Sigmoid colon (tissue), 7 donors: Measurements from ENCODE around the gene EIF4E2. TPM values are rescaled to one million over a fixed set of nuclear protein-coding genes. Genes with fewer than 3 reads are reported as not detected.

Source experiments
- DNase-seq: peaks from one replicate; pipeline ENCODE4 v3.0.0-alpha.2; 2019
- H3K27ac ChIP-seq, 4 donors: fragments of 200-600 bp; sonication (generic); one replicate each; pipeline ENCODE4 v1.5.1; 2016 to 2019; ENCODE audit warnings: mild to moderate bottlenecking in 1 of 4
- H3K27me3 ChIP-seq, 3 donors: fragments of 200-600 bp; sonication (generic); one replicate each; pipeline ENCODE4 v1.5.1; 2019; ENCODE audit warnings: mild to moderate bottlenecking in 1 of 3
- H3K36me3 ChIP-seq, 4 donors: fragments of 200-600 bp; sonication (generic); one replicate each; pipeline ENCODE4 v1.5.1; 2016 to 2019
- H3K4me1 ChIP-seq, 4 donors: fragments of 200-600 bp; sonication (generic); one replicate each; pipeline ENCODE4 v1.5.1; 2017 to 2019
- H3K4me3 ChIP-seq, 4 donors: fragments of 200-600 bp; sonication (generic); one replicate each; pipeline ENCODE4 v1.5.1; 2017 to 2019; ENCODE audit warnings: mild to moderate bottlenecking in 2 of 4, moderate library complexity in 1 of 4
- H3K9me3 ChIP-seq, 4 donors: fragments of 200-600 bp in 3 of 4; sonication (generic) in 3 of 4; one replicate each; pipeline versions ENCODE4 v1.5.1 to v1.6.1; 2013 to 2019
- CTCF ChIP-seq, 4 experiments: fragments of 450-650 bp in 3 of 4; fragments of 200-600 bp in 1 of 4; IDR thresholded peaks; one replicate each; pipeline ENCODE4 v1.5.1; 2016 to 2019; ENCODE audit warnings: antibody characterized with exemption in 4 of 4, mild to moderate bottlenecking in 3 of 4, moderate library complexity in 2 of 4
- EP300 ChIP-seq, 4 donors: sonication (generic); formaldehyde crosslinking; IDR thresholded peaks; one replicate each; pipeline ENCODE4 v1.6.1; 2017; ENCODE audit warnings: antibody characterized with exemption in 4 of 4
- POLR2A ChIP-seq, 2 donors: fragments of 450-650 bp; IDR thresholded peaks; one replicate each; pipeline ENCODE4 v1.6.1; 2016; ENCODE audit warnings: antibody characterized with exemption in 2 of 2, mild to moderate bottlenecking in 2 of 2, moderate library complexity in 2 of 2
- POLR2AphosphoS5 ChIP-seq, 4 donors: sonication (generic); formaldehyde crosslinking; IDR thresholded peaks; one replicate each; pipeline ENCODE4 v1.6.1; 2017; ENCODE audit warnings: antibody characterized with exemption in 4 of 4
- WGBS, 2 donors: extraction: QIAGEN DNeasy Blood & Tissue Kit; methylation state at CpG; one replicate each; pipeline ENCODE4 v1.1.7; 2013; 5-methylcytosine and 5-hydroxymethylcytosine counted together
- intact Hi-C: fragments of 100-400 bp; cut with DNase I; formaldehyde crosslinking; loops from one replicate; pipeline ENCODE4 v1.15.1; 2023
- polyA plus RNA-seq, 3 donors: library from polyadenylated mRNA; stranded (reverse); fragments of 200-250 nt; gene quantifications; one replicate each; pipeline ENCODE4 v1.2.3, GENCODE V29; 2013
- total RNA-seq, 4 donors: library from RNA; depleted of rRNA; stranded (reverse); fragments of >200 nt; gene quantifications; one replicate each; pipeline ENCODE4 v1.1.0, GENCODE V29; 2016
- donor health status: healthy with polysubstance abuse.
- donor health status: Bipolar disorder and iron deficiency.
- donor health status: healthy.

The EIF4E2 gene
- total and polyA plus RNA-seq, 7 donors, result 42.5 to 131 (median 55.1) TPM

DNA sequence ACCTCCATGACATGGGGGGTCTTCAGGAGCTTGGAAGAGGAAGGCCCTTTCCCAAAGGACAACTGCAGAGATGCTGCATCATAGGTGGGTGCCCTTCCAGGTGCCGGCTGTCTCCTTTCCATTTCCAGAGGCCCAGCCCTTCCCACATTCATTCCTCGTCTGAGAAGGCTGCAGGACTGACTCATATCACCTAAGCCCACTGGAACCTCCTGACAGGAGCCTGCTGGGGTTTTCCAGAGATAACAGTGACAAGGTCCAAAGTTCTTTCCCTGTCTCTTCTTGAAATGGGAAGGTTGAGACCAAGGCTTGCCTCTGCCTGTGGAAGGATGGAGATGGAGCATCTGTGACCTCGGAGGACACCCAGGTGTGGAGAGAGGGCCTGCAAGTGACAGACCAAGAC is 33.9 kb upstream of the EIF4E2 start:
- no peak for DNase-seq
- no peak for TF ChIP-seq CTCF (IDR thresholded peaks at IDR 0.05)
- TF ChIP-seq POLR2A (IDR thresholded peaks at IDR 0.05), result no peak
- no peak for TF ChIP-seq POLR2AphosphoS5 (IDR thresholded peaks at IDR 0.05)
- no peak for TF ChIP-seq EP300 (IDR thresholded peaks at IDR 0.05)
- intact Hi-C loops, result no loop called here
- H3K4me3 ChIP-seq, result no peak overlapping the region
- no peaks in the 10 kb centered on the region for H3K36me3 ChIP-seq
- WGBS, 2 donors, result 48 to 82% methylated on average over 3 of the region's 3 CpGs
- H3K9me3 ChIP-seq, result no peaks in the 10 kb centered on the region
- peaks cover 0 to 36% (median 10%) of the 10 kb centered on the region in 3 donors for H3K27me3 ChIP-seq
- peaks cover 0 to under 1% (median 0%) of the 10 kb centered on the region in 4 donors for H3K4me1 ChIP-seq
- no peak overlapping the region for H3K27ac ChIP-seq

- H3K27ac ChIP-seq, result no peak overlapping the region
- WGBS, 2 donors, result 78 to 81% methylated on average over 6 of the region's 6 CpGs
- H3K4me1 ChIP-seq, result peaks cover 0 to 19% (median 17%) of the 10 kb centered on the region in 4 donors
- intact Hi-C loops, result no loop called here
- H3K36me3 ChIP-seq, result no peaks in the 10 kb centered on the region
- H3K27me3 ChIP-seq, result peaks cover 23 to 45% (median 33%) of the 10 kb centered on the region in 3 donors
- TF ChIP-seq CTCF (IDR thresholded peaks at IDR 0.05) (no peak), POLR2AphosphoS5 (IDR thresholded peaks at IDR 0.05) (no peak), EP300 (IDR thresholded peaks at IDR 0.05) (no peak)
- no peak for DNase-seq
- no peaks in the 10 kb centered on the region for H3K9me3 ChIP-seq
- H3K4me3 ChIP-seq, result no peak overlapping the region
These were observed 31.6 kb upstream of the EIF4E2 start for GRCh38 chr2:232518844-232519243.

GRCh38 chr2:232519581-232520438 is 30.7 kb upstream of the EIF4E2 start, which contains the start of gene PRSS56:
Gene PRSS56 (plus strand): TSS chr2:232520388. CDS start chr2:232520599, 211 bp downstream.
- DNase-seq, result no peak
- intact Hi-C loops, result loop anchor here (5.0 kb wide), 1 partner anchor 613 kb away; no protein-coding TSS in a partner anchor
- Histone ChIP-seq H3K27ac (no peak within 1 kb of the TSS), H3K4me3 (no peak within 1 kb of the TSS), H3K27me3 (peaks cover 30 to 55% (median 43%) of the 10 kb centered on the region in 3 donors), H3K36me3 (no peaks in the 10 kb centered on the region), H3K4me1 (peaks cover 0 to 25% (median 22%) of the 10 kb centered on the region in 4 donors), H3K9me3 (no peaks in the 10 kb centered on the region)
- WGBS, 2 donors, result 61 to 65% methylated on average over 19 of the region's 19 CpGs
- TF ChIP-seq POLR2AphosphoS5 (IDR thresholded peaks at IDR 0.05) (no peak), EP300 (IDR thresholded peaks at IDR 0.05) (no peak), CTCF (IDR thresholded peaks at IDR 0.05) (no peak), POLR2A (IDR thresholded peaks at IDR 0.05) (no peak)

DNA sequence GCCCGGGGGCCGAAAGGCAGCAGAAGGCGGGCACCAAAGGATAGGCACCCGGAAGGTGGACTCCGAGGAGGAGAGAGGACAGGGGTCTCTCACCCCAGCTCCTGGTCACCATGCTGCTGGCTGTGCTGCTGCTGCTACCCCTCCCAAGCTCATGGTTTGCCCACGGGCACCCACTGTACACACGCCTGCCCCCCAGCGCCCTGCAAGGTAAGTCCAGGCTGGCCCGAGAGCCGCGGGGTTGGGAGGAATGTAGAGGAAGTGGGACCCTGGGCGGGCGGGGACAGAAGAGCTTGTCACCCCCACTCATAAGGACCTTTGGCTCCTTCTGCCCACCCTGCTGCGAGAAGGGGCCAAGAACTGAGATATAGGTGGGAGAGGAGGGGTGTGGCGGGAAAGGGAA is 30.0 kb upstream of the EIF4E2 start:
- peaks cover 0 to 26% (median 25%) of the 10 kb centered on the region in 4 donors for H3K4me1 ChIP-seq
- H3K36me3 ChIP-seq, result no peaks in the 10 kb centered on the region
- TF ChIP-seq CTCF (IDR thresholded peaks at IDR 0.05) (no peak), EP300 (IDR thresholded peaks at IDR 0.05) (no peak), POLR2AphosphoS5 (IDR thresholded peaks at IDR 0.05) (no peak)
- H3K27me3 ChIP-seq, result peaks cover 30 to 62% (median 48%) of the 10 kb centered on the region in 3 donors
- no peak overlapping the region for H3K27ac ChIP-seq
- 71 to 78% methylated on average over 15 of the region's 15 CpGs for WGBS, 2 donors
- no peaks in the 10 kb centered on the region for H3K9me3 ChIP-seq
- no peak overlapping the region for H3K4me3 ChIP-seq
- intact Hi-C loops, result loop anchor here (5.0 kb wide), 1 partner anchor 613 kb away; no protein-coding TSS in a partner anchor
- DNase-seq, result no peak
